Measurements from ENCODE around the gene PDE12. TPM values are rescaled to one million over a fixed set of nuclear protein-coding genes. Genes with fewer than 3 reads are reported as not detected.

PDE12 gene
- total and polyA plus RNA-seq, 2 of the 8 experiments (the other 6 are each of a cell fraction or from before 2014, with no cell fraction given), result 9.0 to 12.1 TPM

- Histone ChIP-seq H2BK12ac (ENCODE audit: low read depth, low read length) (no peak overlapping the region), H2AK5ac (ENCODE audit: low read depth, low read length) (no peak overlapping the region), H4K20me1 (replicated peaks in 1 of 2; ENCODE audit: control insufficient read depth in 1 of 2, insufficient read depth in 2 of 2, low read length in 2 of 2) (peaks cover 0 to 2% of the 10 kb centered on the region in 2 experiments), H3K9ac (replicated peaks in 1 of 4; ENCODE audit: extremely low read depth in 1 of 4, low read depth in 3 of 4, low read length in 3 of 4) (no peak overlapping the region), H3K4ac (replicated peaks; ENCODE audit: insufficient read length, low read depth, low read length) (no peak overlapping the region), H3K36me3 (ENCODE audit: control insufficient read depth in 2 of 4, insufficient read depth in 4 of 4, low read length in 3 of 4) (peaks cover 0 to 40% (median 17%) of the 10 kb centered on the region in 4 experiments; a peak in 7 of 8 replicates), H2AFZ (ENCODE audit: low read length) (no peak overlapping the region), H3K18ac (ENCODE audit: extremely low read depth, low read length) (no peak overlapping the region), H3K27me3 (replicated peaks in 1 of 4; ENCODE audit: control insufficient read depth in 3 of 4, extremely low read depth in 1 of 4, insufficient read depth in 3 of 4, low read length in 3 of 4) (no peaks in the 10 kb centered on the region), H2BK20ac (ENCODE audit: low read length) (no peak overlapping the region), H3K4me1 (replicated peaks in 1 of 4; ENCODE audit: control insufficient read depth in 3 of 4, insufficient read depth in 4 of 4, low read length in 3 of 4) (no peaks in the 10 kb centered on the region), H3K56ac (replicated peaks; ENCODE audit: insufficient read length, low read depth, low read length) (no peak overlapping the region), H3K27ac (ENCODE audit: low read depth, low read length) (no peak overlapping the region), H4K5ac (ENCODE audit: insufficient read length, low read depth, low read length) (no peak overlapping the region), H3K23ac (ENCODE audit: insufficient read length) (no peak overlapping the region), H4K8ac (ENCODE audit: extremely low read depth, insufficient read depth, low read length) (no peak overlapping the region), H2BK120ac (replicated peaks; ENCODE audit: low read depth, low read length) (no peak overlapping the region), H4K91ac (replicated peaks; ENCODE audit: insufficient read length, low read length) (no peak overlapping the region), H3K4me2 (ENCODE audit: insufficient read depth in 1 of 2, low read depth in 2 of 2, low read length in 2 of 2) (no peak overlapping the region), H3K23me2 (ENCODE audit: low read depth, low read length) (no peaks in the 10 kb centered on the region), H3K9me3 (ENCODE audit: insufficient read depth in 2 of 2, low read depth in 1 of 2, low read length in 1 of 2) (no peaks in the 10 kb centered on the region), H3K79me1 (ENCODE audit: low read depth, low read length) (no peaks in the 10 kb centered on the region), H3K14ac (ENCODE audit: insufficient read length) (no peak overlapping the region), H3K79me2 (ENCODE audit: control insufficient read depth in 1 of 2, insufficient read depth in 2 of 2, low read length in 2 of 2) (no peaks in the 10 kb centered on the region; a peak in 1 of 4 replicates), H2BK5ac (ENCODE audit: low read depth, low read length) (no peak overlapping the region), H2BK15ac (ENCODE audit: low read length) (no peak overlapping the region), H3K4me3 (ENCODE audit: extremely low read depth in 1 of 4, insufficient read depth in 2 of 4, low read depth in 3 of 4, low read length in 4 of 4) (no peak overlapping the region)
- 97% methylated on average over 4 of the region's 6 CpGs; no CpG with 5 or more reads in 1 of the 2 experiments for WGBS, 2 experiments (ENCODE audit: extremely low coverage in 1 of 2, insufficient coverage in 1 of 2, insufficient read length in 1 of 2, insufficient replicate concordance in 2 of 2, low coverage in 1 of 2, low lambda C conversion rate in 2 of 2, missing lambda C conversion rate in 1 of 2)
- POLR2A ChIA-PET (ENCODE audit: partially characterized antibody), result interaction anchor here (0.6 to 4.4 kb wide), 3 partner anchors 10 to 292 kb away, joined by 3 to 39 read pairs (median 3); partner anchors contain the start of gene PDE12
- FAIRE-seq (no peak), DNase-seq (ENCODE audit: low read depth in 1 of 2, low spot score in 2 of 2) (no peak)
- CTCF ChIA-PET (ENCODE audit: partially characterized antibody), result interaction anchor here (1.2 kb wide), 1 partner anchor 12 kb away, joined by 4 read pairs; no protein-coding TSS in a partner anchor
- TF ChIP-seq, protein P1, sequence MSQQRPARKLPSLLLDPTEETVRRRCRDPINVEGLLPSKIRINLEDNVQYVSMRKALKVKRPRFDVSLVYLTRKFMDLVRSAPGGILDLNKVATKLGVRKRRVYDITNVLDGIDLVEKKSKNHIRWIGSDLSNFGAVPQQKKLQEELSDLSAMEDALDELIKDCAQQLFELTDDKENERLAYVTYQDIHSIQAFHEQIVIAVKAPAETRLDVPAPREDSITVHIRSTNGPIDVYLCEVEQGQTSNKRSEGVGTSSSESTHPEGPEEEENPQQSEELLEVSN (IDR thresholded peaks at IDR 0.05), result no peak
- TF ChIP-seq, protein P2, sequence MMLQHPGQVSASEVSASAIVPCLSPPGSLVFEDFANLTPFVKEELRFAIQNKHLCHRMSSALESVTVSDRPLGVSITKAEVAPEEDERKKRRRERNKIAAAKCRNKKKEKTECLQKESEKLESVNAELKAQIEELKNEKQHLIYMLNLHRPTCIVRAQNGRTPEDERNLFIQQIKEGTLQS (IDR thresholded peaks at IDR 0.05; ENCODE audit: insufficient read depth, low read depth, low read length), result no peak
- TF ChIP-seq MAFK (IDR thresholded peaks at IDR 0.05; ENCODE audit: low read depth, low read length) (no peak), TEAD4 (IDR thresholded peaks at IDR 0.05; ENCODE audit: low read depth, low read length) (no peak), RXRA (IDR thresholded peaks at IDR 0.05; ENCODE audit: insufficient read depth, low read depth, low read length) (no peak), SRF (IDR thresholded peaks at IDR 0.05; ENCODE audit: low read depth, low read length) (no peak), ZNF274 (IDR thresholded peaks at IDR 0.05; ENCODE audit: borderline replicate concordance, extremely low read depth, low read length) (no peak), MAX (IDR thresholded peaks at IDR 0.05) (no peak), CBX8 (IDR thresholded peaks at IDR 0.05; ENCODE audit: borderline replicate concordance, low read depth, low read length) (no peak), SP1 (IDR thresholded peaks at IDR 0.05; ENCODE audit: low read depth, low read length) (no peak)
These were observed 13.9 kb downstream of the PDE12 start for GRCh38 chr3:57569859-57570450.

Measured in H1 (cell line).